Effector memory CD4-positive, alpha-beta T cell (primary cell): ENCODE results near the gene LIMK2.
"Not testable (repeated sequence)": the region's sequence is repeated elsewhere in the genome, so short reads cannot be mapped to it uniquely, and the experiment has no call there.

Experiments used
- DNase-seq, 3 donors: peaks; one replicate each; pipeline ENCODE4 v3.0.0-alpha.2; 2020
- H3K27ac ChIP-seq: 2 replicates; pipeline ENCODE4 v1.7.0; 2013; ENCODE audit warnings: mild to moderate bottlenecking, low read length, moderate library complexity; ENCODE audit not compliant: insufficient read depth, poor library complexity, severe bottlenecking
- H3K27me3 ChIP-seq: replicated peaks from 2 replicates; pipeline ENCODE4 v1.7.0; 2013; ENCODE audit warnings: mild to moderate bottlenecking, low read length; ENCODE audit not compliant: insufficient read depth, control insufficient read depth, poor library complexity, severe bottlenecking
- H3K36me3 ChIP-seq: 2 replicates; pipeline ENCODE4 v1.7.0; 2013; ENCODE audit warnings: mild to moderate bottlenecking, low read length, moderate library complexity; ENCODE audit not compliant: control insufficient read depth, insufficient read depth
- H3K4me1 ChIP-seq: 2 replicates; pipeline ENCODE4 v1.7.0; 2013; ENCODE audit warnings: low read length, mild to moderate bottlenecking; ENCODE audit not compliant: control insufficient read depth, insufficient read depth, poor library complexity, severe bottlenecking
- H3K4me3 ChIP-seq: 2 replicates; pipeline ENCODE4 v1.7.0; 2013; ENCODE audit warnings: low read length, low read depth, mild to moderate bottlenecking; ENCODE audit not compliant: insufficient read depth, poor library complexity, severe bottlenecking
- H3K9me3 ChIP-seq: 2 replicates; pipeline ENCODE4 v1.7.0; 2013; ENCODE audit warnings: mild to moderate bottlenecking, low read length, moderate library complexity; ENCODE audit not compliant: control insufficient read depth

LIMK2 gene

DNA sequence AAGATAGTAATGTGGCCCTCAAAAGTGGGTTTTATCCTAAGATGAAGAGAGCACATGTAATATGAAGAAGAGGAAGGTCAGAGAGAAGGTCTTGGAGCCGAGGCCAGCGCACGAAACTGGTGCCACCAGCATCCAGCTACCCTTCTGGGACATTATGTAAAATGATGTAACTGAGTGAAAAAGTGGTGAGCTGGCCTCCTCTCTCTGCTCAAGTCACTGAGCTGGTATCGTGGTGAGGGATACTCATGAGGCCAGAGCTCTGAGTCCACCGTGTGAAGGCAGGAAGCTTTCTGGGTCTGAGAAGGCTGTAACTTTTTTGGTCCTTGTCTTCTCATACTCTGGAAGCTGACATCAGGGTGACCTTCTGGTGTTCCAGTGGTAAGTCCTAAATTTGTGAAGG is 27.0 kb upstream of the LIMK2 start:
- Histone ChIP-seq H3K27ac (no peak overlapping the region), H3K36me3 (peaks cover 15% of the 10 kb centered on the region), H3K9me3 (no peaks in the 10 kb centered on the region), H3K4me1 (no peaks in the 10 kb centered on the region), H3K27me3 (no peaks in the 10 kb centered on the region), H3K4me3 (no peak overlapping the region)
- DNase-seq: no peak

DNA sequence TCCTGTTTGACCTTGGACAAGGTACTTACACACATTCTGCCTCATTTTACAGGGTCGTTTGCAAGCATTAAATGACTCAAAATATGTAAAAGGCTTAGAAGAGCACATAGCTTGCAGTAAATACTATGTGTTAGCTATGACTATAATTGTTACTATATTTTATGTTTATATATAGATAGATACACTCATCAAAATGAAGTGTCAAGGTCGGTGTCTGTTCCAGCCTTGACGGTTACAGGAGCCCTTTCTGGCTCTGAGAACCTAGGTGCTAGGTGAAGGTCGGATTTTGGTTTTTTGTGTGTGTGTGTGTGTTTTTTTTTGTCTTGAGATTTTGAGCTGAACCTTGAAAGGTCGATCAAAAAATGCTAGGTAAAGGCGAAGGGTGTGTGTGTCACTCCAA is 24.5 kb upstream of the LIMK2 start:
- Histone ChIP-seq H3K27me3 (no peaks in the 10 kb centered on the region), H3K4me3 (no peak overlapping the region), H3K4me1 (no peaks in the 10 kb centered on the region), H3K27ac (no peak overlapping the region), H3K36me3 (peaks cover 18% of the 10 kb centered on the region), H3K9me3 (no peaks in the 10 kb centered on the region)
- no peak for DNase-seq

DNA sequence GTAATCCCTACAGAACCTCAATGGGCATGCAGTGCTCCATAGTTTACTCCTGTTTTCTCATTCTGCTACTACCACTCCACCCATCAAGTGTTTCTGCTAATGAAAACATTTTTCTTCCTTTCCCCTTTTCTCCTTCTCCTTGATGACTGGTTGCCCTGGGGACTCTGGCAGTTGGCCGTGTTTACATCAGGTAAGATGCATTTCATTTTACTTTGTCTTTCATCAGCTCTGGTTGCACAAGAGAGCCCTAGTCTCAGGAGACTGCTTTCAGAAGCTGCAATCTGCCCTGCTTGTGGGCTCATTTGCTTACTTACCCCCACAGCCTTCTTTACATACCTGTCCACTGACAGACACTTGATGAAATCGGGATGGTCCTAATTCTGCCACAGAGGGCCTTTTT is 19.6 kb upstream of the LIMK2 start:
- H3K36me3 ChIP-seq: peaks cover 40% of the 10 kb centered on the region
- H3K27me3 ChIP-seq: no peaks in the 10 kb centered on the region
- H3K4me3 ChIP-seq: no peak overlapping the region
- no peak overlapping the region for H3K27ac ChIP-seq
- no peaks in the 10 kb centered on the region for H3K4me1 ChIP-seq
- no peak for DNase-seq
- no peaks in the 10 kb centered on the region for H3K9me3 ChIP-seq

DNA sequence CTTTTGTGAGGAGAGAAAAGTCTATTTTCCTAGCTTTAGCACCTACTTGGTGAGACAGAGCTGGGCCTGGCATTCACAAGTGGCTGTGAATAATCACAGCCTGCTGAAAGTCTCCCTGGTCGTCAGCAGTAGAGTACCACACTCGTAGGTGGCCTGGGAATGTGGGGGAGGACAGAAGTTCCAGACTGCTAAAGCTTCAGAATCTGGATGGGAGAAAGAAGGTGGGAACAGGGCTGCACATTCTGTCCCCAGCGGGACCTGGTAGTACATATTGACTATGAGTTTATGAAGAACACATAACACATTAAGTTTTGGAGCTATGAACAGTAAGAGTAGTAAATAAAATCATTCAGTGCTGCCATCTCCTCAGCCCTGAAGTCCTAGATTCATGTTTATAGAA is 19.0 kb upstream of the LIMK2 start:
- H3K4me1 ChIP-seq: no peaks in the 10 kb centered on the region
- H3K27me3 ChIP-seq: no peaks in the 10 kb centered on the region
- H3K9me3 ChIP-seq: no peaks in the 10 kb centered on the region
- peaks cover 34% of the 10 kb centered on the region for H3K36me3 ChIP-seq
- DNase-seq: no peak
- no peak overlapping the region for H3K4me3 ChIP-seq
- H3K27ac ChIP-seq: no peak overlapping the region

DNA sequence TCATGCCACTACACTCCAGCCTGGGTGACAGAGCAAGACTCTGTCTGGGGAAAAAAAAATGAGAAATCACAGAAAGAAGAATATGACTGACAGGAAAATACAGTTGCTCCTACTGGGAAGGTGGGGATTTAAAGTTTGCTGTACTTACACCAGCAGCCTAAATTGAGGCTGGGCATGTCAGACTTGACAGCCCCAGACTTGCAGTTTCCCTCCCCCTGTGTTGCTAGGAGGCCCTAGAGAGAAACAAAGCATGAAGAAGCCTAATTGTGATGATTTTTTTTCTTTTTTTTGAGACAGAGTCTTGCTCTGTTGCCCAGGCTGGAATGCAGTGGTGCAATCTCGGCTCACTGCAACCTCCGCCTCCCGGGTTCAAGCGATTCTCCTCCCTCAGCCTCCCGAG is 17.4 kb upstream of the LIMK2 start:
- H3K27me3 ChIP-seq, H3K27ac ChIP-seq, H3K4me1 ChIP-seq, DNase-seq, H3K9me3 ChIP-seq, H3K4me3 ChIP-seq: not testable (repeated sequence)
- peaks cover 36% of the 10 kb centered on the region for H3K36me3 ChIP-seq

DNA sequence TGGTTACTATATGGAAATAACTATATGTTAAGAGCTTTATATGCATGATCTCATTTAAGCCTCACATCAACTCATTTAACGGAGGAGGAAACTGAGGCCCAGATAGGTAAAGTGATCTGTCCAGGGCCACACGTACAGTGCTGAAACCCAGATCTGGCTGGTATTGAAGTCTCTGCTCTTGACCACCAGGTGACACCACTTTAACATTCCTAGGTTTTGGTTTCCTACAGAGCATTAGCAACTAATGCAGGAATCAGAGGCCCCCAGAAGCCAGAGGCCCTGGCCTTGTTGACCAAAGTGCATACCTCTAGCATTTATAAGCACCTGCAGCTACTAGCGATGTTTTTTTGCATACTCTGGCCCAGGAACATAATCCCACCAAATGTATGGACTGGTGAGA is 12.9 kb upstream of the LIMK2 start:
- Histone ChIP-seq H3K4me3 (no peak overlapping the region), H3K9me3 (no peaks in the 10 kb centered on the region), H3K36me3 (peaks cover 36% of the 10 kb centered on the region), H3K27ac (no peak overlapping the region), H3K4me1 (no peaks in the 10 kb centered on the region), H3K27me3 (no peaks in the 10 kb centered on the region)
- no peak for DNase-seq

DNA sequence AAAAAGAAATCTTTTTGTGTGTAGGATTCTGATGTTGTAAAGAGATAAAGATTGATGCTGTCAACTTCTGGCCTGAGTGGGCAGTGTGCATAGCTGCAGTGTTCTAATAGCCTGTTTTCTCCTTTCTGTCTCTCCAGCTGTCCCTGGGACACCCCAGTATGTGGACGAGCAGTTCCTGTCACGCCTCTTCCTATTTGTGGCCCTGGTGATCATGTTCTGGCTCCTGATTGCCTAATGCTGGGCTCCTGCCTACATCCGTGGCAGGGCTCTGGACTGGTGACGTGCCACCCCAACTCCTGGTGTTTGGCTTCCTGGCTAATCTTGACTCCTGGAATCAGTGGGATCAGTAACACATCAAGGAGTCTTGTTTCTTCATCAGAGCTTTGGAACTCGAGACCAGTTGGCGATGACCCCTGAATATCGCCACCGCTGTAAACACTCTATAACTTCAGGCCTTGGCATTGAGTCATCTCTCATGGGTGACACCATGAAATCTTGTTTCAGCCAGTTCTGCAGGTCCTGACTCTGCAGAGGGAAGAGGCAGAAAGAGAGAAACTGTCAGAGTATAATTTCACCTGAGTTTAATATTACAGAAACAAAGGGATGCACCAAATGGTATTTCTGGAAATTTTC is 7.6 kb upstream of the LIMK2 start:
- not testable (repeated sequence) for H3K27ac ChIP-seq, H3K4me3 ChIP-seq, H3K9me3 ChIP-seq, H3K27me3 ChIP-seq, DNase-seq, H3K4me1 ChIP-seq
- H3K36me3 ChIP-seq: peaks cover 11% of the 10 kb centered on the region

DNA sequence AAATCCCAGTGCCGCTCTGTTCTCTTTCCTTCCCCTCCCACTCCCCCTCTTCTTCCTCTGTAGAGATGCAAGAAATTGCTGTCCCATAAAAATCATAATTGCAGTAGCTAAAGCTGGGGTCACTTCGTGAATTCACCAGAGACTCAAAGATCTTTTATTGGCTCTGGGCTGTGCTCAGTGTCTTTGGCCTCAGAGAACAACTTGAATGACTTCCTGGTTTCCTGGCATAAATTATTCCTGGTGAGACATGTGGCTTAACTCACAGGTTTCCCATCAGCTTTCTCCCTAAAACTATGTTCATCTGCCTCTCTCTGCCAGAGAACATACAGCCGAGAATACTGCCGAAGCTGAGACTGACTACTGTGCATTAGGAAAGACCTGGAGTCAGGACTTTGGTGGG is 7.0 kb upstream of the LIMK2 start:
- H3K36me3 ChIP-seq: peaks cover 11% of the 10 kb centered on the region
- not testable (repeated sequence) for H3K4me1 ChIP-seq, H3K27me3 ChIP-seq, H3K9me3 ChIP-seq, DNase-seq, H3K4me3 ChIP-seq, H3K27ac ChIP-seq

DNA sequence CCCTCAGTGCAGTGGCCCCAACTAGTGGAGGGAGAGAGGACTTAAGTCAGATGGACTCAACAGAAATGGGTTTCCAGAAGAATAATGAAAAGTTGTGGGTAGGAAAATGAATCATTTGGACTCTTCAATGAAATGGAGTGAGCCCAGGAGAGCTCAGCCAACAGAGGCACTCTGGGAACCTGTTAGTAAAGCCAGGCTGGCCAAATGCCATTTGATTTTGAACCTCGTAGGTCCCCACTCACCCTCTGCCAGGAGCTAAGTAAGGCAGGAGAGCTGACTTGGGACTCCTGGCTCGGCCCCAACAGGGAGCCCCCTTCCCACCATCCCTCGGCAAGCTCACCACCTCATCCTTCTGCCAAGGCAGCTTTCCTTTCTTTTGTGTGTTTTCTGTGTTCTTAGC is 5.6 kb upstream of the LIMK2 start:
- DNase-seq, H3K9me3 ChIP-seq, H3K27me3 ChIP-seq, H3K36me3 ChIP-seq, H3K27ac ChIP-seq, H3K4me3 ChIP-seq: not testable (repeated sequence)
- H3K4me1 ChIP-seq: peaks cover 15% of the 10 kb centered on the region

DNA sequence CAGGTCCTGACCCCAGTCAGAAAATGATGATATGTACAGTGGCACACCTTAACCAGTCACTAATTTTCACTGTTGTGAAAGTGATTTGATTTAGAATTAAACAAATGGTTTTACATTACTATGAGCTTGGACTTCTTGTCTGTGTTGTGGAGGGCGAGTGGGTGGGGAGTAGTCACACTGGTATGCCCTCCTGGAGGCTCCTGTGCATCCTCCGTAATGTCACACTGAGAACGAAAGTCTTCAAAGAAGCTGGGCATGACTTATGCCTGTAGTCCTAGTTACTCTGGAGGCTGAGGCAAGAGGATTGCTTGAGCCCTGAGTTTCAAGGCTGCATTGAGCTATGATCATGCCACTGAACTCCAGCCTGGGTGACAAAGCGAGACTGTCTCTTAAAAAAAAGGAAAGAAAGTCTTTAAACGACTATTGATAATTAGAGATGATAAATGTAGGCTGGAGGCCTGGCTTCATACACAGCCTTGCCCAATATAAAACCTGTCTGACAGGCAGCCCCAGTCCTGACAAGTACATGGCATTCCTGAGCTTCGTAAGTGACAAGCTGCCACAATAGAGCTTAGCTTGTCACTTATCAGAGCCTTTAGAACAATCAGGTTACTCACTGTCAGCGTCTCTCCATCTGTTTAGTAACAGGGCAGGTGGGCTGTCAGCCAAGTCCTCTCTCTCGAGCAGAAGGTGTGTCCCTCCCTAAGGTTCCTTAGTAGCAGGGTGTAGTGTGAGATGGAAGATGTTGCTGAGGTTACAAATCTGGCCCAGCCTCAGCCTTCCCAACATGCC is 5.0 kb upstream of the LIMK2 start:
- H3K4me1 ChIP-seq: peaks cover 19% of the 10 kb centered on the region
- no peak overlapping the region for H3K27ac ChIP-seq
- no peak overlapping the region for H3K4me3 ChIP-seq
- peaks cover 8% of the 10 kb centered on the region for H3K36me3 ChIP-seq
- no peaks in the 10 kb centered on the region for H3K27me3 ChIP-seq
- H3K9me3 ChIP-seq: no peaks in the 10 kb centered on the region
- DNase-seq: no peak
